DND-41 (cell line): ENCODE measurements around the gene C1orf210.

ENCODE experiments used
- ATAC-seq: fragments of 200-7000 bp; cut with Tn5 transposase; 3 replicates; pipeline ENCODE4 v1.9.1; 2021; ENCODE audit warnings: low read depth; ENCODE audit not compliant: insufficient read depth
- DNase-seq: peaks from one replicate; pipeline ENCODE4 v3.0.0-alpha.2; 2020
- H2AFZ ChIP-seq: 2 replicates; pipeline ENCODE4 v1.6.0; 2012; ENCODE audit warnings: low read depth, low read length
- H3K27ac ChIP-seq: 2 replicates; pipeline ENCODE4 v1.5.1; 2012; ENCODE audit warnings: low read length, inconsistent platforms
- H3K27me3 ChIP-seq: fragments of 200-600 bp; sonication (generic); 2 replicates; pipeline ENCODE4 v1.6.0; 2012; ENCODE audit warnings: low read length, mild to moderate bottlenecking, inconsistent platforms; ENCODE audit not compliant: insufficient read depth, poor library complexity
- H3K36me3 ChIP-seq: 2 replicates; pipeline ENCODE4 v1.5.1; 2012; ENCODE audit warnings: low read length, inconsistent platforms; ENCODE audit not compliant: insufficient read depth
- H3K4me1 ChIP-seq: 2 replicates; pipeline ENCODE4 v1.5.1; 2012; ENCODE audit warnings: mild to moderate bottlenecking, low read length; ENCODE audit not compliant: insufficient read depth
- H3K4me2 ChIP-seq: 2 replicates; pipeline ENCODE4 v1.6.0; 2012; ENCODE audit warnings: mild to moderate bottlenecking, moderate library complexity, low read length, inconsistent platforms; ENCODE audit not compliant: insufficient read depth
- H3K4me3 ChIP-seq, 2 experiments: fragments of 200-600 bp in 1 of 2; shearing (Covaris generic) in 1 of 2; 2 replicates each; pipeline ENCODE4 v1.5.1; 2012 to 2016; ENCODE audit warnings: inconsistent platforms in 2 of 2, low read length in 2 of 2, mild to moderate bottlenecking in 2 of 2, low read depth in 1 of 2, moderate library complexity in 1 of 2
- H3K79me2 ChIP-seq: 2 replicates; pipeline ENCODE4 v1.6.0; 2012; ENCODE audit warnings: low read length, inconsistent platforms; ENCODE audit not compliant: insufficient read depth
- H3K9ac ChIP-seq: 2 replicates; pipeline ENCODE4 v1.6.0; 2012; ENCODE audit warnings: low read depth, mild to moderate bottlenecking, inconsistent platforms, low read length, moderate library complexity
- H3K9me3 ChIP-seq: 2 replicates; pipeline ENCODE4 v1.5.1; 2012; ENCODE audit warnings: low read length, moderate library complexity, mild to moderate bottlenecking, inconsistent platforms; ENCODE audit not compliant: insufficient read depth, severe bottlenecking
- H4K20me1 ChIP-seq: 2 replicates; pipeline ENCODE4 v1.6.0; 2012; ENCODE audit warnings: low read length; ENCODE audit not compliant: insufficient read depth
- EZH2 ChIP-seq: IDR thresholded peaks from 3 replicates; pipeline ENCODE4 v1.6.1; 2012; ENCODE audit warnings: borderline replicate concordance, low read depth, mild to moderate bottlenecking, moderate library complexity, low read length, inconsistent platforms; ENCODE audit not compliant: severe bottlenecking
- TF ChIP-seq, protein P1 (sequence below): IDR thresholded peaks from 2 replicates; pipeline ENCODE4 v1.5.1; 2012; ENCODE audit warnings: borderline replicate concordance, low read length, moderate library complexity, mild to moderate bottlenecking; ENCODE audit not compliant: poor library complexity, severe bottlenecking; ENCODE audit errors: extremely low read depth

The C1orf210 gene

DNA sequence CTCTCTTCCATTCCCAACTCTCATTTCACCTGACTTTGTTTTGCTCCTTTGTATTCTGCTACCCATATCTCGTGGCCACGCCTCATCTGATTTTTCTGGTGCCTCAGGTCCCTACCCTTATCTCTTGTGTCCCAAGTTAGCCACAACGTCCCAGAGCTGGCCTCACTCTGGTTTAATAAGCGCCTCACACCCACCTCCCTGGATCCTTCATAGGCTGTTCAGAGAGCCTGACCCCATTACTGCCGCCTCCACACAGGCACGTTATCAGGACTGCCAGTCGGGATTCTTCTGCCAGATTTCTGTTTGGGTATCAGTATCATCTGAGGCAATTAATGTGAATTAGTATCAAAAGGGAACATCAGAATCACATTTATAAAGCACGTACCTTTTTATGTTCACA is 50.3 kb downstream of the C1orf210 start:
- TF ChIP-seq EZH2: no peak
- TF ChIP-seq, protein P1, sequence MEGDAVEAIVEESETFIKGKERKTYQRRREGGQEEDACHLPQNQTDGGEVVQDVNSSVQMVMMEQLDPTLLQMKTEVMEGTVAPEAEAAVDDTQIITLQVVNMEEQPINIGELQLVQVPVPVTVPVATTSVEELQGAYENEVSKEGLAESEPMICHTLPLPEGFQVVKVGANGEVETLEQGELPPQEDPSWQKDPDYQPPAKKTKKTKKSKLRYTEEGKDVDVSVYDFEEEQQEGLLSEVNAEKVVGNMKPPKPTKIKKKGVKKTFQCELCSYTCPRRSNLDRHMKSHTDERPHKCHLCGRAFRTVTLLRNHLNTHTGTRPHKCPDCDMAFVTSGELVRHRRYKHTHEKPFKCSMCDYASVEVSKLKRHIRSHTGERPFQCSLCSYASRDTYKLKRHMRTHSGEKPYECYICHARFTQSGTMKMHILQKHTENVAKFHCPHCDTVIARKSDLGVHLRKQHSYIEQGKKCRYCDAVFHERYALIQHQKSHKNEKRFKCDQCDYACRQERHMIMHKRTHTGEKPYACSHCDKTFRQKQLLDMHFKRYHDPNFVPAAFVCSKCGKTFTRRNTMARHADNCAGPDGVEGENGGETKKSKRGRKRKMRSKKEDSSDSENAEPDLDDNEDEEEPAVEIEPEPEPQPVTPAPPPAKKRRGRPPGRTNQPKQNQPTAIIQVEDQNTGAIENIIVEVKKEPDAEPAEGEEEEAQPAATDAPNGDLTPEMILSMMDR: no peak
- DNase-seq (no peak), ATAC-seq (no peak)
- no peak overlapping the region for H2AFZ ChIP-seq
- H3K4me3 ChIP-seq: no peak overlapping the region
- H3K27me3 ChIP-seq: peaks cover 8% of the 10 kb centered on the region
- H3K79me2 ChIP-seq: no peaks in the 10 kb centered on the region
- no peaks in the 10 kb centered on the region for H4K20me1 ChIP-seq
- H3K9ac ChIP-seq: no peak overlapping the region
- no peak overlapping the region for H3K27ac ChIP-seq
- H3K4me2 ChIP-seq: no peak overlapping the region
- H3K9me3 ChIP-seq: no peaks in the 10 kb centered on the region
- H3K36me3 ChIP-seq: no peaks in the 10 kb centered on the region
- H3K4me1 ChIP-seq: no peaks in the 10 kb centered on the region

DNA sequence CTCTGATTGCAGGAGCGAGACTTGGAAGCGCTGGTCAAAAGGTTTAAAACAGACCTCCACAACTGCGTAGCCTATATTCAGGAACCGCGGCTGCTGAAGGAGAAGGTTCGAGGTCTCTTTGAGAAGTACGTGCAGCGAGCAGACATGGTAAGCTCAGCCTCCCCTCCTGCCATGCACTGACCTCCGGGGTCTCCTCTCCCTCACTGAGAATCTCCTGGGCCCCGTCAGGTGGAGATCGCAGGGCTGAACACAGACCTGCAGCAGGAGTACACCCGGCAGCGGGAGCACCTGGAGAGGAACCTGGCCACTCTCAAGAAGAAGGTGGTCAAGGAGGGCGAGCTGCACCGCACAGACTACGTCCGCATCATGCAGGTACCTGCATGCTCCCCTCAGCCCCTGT is 51.1 kb downstream of the C1orf210 start:
- Histone ChIP-seq H3K9me3 (no peaks in the 10 kb centered on the region), H3K4me3 (no peak overlapping the region), H3K9ac (no peak overlapping the region), H4K20me1 (no peaks in the 10 kb centered on the region; the same call in 1 of the 2 replicates), H3K27me3 (peaks cover 12% of the 10 kb centered on the region), H3K4me2 (no peak overlapping the region), H3K79me2 (no peaks in the 10 kb centered on the region), H3K4me1 (no peaks in the 10 kb centered on the region), H3K36me3 (no peaks in the 10 kb centered on the region), H2AFZ (no peak overlapping the region), H3K27ac (no peak overlapping the region)
- TF ChIP-seq EZH2: no peak
- TF ChIP-seq, protein P1: no peak
- DNase-seq (no peak), ATAC-seq (no peak)

DNA sequence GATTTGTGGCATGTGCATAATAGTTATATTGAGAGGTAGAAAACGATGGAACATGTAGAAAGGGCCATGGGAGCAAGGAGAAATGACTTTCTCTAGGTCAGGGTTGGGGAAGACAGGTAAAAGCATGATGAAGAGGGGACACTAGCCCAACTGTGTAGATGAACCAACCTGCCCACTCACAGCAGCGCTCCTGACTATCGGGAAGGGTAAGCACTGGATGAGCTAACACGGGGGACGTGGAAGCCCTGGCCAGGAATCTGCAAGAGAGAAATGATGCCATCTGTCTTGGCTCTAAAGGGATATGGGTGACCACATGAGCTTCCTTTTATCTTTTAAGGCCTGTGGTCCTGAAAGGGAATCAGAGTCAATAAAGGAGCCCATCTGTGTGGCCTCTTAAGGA is 51.8 kb downstream of the C1orf210 start:
- Histone ChIP-seq H3K27ac (no peak overlapping the region), H3K27me3 (peaks cover 12% of the 10 kb centered on the region), H3K4me3 (no peak overlapping the region), H2AFZ (no peak overlapping the region), H3K4me2 (no peak overlapping the region), H3K9me3 (no peaks in the 10 kb centered on the region), H3K4me1 (no peaks in the 10 kb centered on the region), H3K79me2 (no peaks in the 10 kb centered on the region), H4K20me1 (no peaks in the 10 kb centered on the region; the same call in 1 of the 2 replicates), H3K36me3 (no peaks in the 10 kb centered on the region), H3K9ac (no peak overlapping the region)
- DNase-seq (no peak), ATAC-seq (no peak)
- no peak for TF ChIP-seq EZH2
- TF ChIP-seq, protein P1: no peak

DNA sequence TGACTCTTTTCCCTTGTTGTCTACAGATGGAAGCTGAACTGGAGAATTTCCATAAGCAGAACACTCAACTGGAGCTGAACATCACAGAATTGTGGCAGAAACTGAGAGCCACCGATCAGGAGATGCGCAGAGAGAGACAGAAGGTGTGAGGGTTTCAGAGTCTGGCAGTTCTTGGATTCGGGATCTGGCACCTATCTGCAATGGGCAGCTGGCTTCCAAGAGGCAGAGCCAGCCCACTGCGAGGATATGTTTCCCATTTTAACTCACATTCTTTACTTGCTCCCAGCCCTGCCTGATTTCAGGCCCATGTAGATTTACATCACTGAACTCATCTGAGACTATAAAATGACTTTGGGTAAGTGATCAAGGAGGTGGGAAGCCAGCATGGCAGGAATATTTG is 52.9 kb downstream of the C1orf210 start:
- no peak overlapping the region for H3K4me2 ChIP-seq

More for the DNA sequence above, 52.9 kb downstream of the C1orf210 start:
- H2AFZ ChIP-seq: no peak overlapping the region
- no peak for DNase-seq
- TF ChIP-seq, protein P1: no peak
- TF ChIP-seq EZH2: no peak
- no peak for ATAC-seq
- no peaks in the 10 kb centered on the region for H3K9me3 ChIP-seq
- H4K20me1 ChIP-seq: no peaks in the 10 kb centered on the region; the same call in 1 of the 2 replicates
- H3K27ac ChIP-seq: no peak overlapping the region
- H3K36me3 ChIP-seq: no peaks in the 10 kb centered on the region
- no peak overlapping the region for H3K9ac ChIP-seq
- H3K79me2 ChIP-seq: no peaks in the 10 kb centered on the region
- H3K4me3 ChIP-seq: no peak overlapping the region
- H3K4me1 ChIP-seq: no peaks in the 10 kb centered on the region
- H3K27me3 ChIP-seq: peaks cover 12% of the 10 kb centered on the region
